H54 (cell line): ENCODE measurements around the gene XKR3.
"Not testable (repeated sequence)": the region's sequence is repeated elsewhere in the genome, so short reads cannot be mapped to it uniquely, and the experiment has no call there.

Source experiments
- DNase-seq: peaks from one replicate; pipeline ENCODE4 v3.0.0; 2011; ENCODE audit warnings: low spot score, mixed read lengths; ENCODE audit not compliant: insufficient read length
- FAIRE-seq: peaks from 3 replicates; lab custom pipeline; 2011; peaks lifted over from hg19 to GRCh38; lab: Jason Lieb, UNC
- POLR2A ChIP-seq: IDR thresholded peaks from 2 replicates; pipeline ENCODE4 v1.6.1; 2011; ENCODE audit warnings: low read depth, mild to moderate bottlenecking, low read length

XKR3 gene

GRCh38 chr22:16793831-16794230 lies 31.4 kb downstream of the XKR3 start:
- DNase-seq: no peak
- TF ChIP-seq POLR2A: no peak
- FAIRE-seq: no peak

- no peak for DNase-seq
- no peak for TF ChIP-seq POLR2A
- FAIRE-seq: no peak
These were observed 35.2 kb downstream of the XKR3 start for GRCh38 chr22:16789860-16790493.

DNA sequence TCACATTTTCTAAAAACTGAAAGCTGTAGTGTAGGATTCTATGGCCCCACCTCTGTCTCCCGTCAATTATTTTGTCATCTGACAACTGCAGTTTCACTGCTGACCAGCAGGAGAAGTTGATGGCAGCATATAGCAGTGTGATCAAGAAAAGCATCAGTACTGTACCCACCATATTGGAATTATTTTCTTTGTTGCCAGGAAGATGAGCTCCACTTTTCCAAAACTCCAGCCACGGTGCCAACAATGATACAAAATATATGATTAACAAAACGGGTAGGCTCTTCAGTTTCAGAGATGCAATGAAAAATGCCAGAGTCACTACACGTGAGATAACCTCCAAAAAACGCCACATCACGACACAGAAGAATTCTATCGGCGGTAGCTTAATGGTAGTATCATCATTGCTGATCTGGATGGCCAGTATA lies 41.3 kb downstream of the XKR3 start:
- DNase-seq (no peak), FAIRE-seq (peak; percentile 50)
- TF ChIP-seq POLR2A: no peak

- no peak for TF ChIP-seq POLR2A
- FAIRE-seq (no peak), DNase-seq (no peak)
These were observed 41.8 kb downstream of the XKR3 start for GRCh38 chr22:16783453-16783852.

DNA sequence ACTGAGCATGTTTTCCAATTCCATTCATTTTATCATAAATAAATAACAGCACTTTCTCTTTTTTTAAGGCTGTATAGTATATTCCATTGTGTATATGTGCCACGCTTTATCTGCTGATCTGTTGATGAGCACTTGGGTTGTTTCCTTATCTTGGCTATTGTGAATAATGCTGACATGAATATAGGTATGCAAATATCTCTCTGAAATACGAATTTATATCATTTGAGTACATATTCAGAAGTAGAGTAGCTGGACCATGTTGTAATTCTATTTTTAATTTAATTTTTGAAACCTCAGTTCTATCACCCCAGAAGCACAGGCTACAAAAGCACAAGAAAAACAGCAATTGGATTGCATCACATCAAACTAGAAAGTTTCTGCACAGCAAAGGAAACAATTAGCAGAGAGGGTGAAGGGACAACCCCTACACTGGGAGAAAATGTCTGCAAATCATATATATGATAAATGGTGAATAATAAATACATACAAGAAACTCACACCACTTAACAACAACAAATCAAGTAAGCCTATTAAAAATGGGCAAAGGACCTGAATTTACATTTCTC lies 43.4 kb downstream of the XKR3 start:
- no peak for TF ChIP-seq POLR2A
- DNase-seq (no peak), FAIRE-seq (no peak)

DNA sequence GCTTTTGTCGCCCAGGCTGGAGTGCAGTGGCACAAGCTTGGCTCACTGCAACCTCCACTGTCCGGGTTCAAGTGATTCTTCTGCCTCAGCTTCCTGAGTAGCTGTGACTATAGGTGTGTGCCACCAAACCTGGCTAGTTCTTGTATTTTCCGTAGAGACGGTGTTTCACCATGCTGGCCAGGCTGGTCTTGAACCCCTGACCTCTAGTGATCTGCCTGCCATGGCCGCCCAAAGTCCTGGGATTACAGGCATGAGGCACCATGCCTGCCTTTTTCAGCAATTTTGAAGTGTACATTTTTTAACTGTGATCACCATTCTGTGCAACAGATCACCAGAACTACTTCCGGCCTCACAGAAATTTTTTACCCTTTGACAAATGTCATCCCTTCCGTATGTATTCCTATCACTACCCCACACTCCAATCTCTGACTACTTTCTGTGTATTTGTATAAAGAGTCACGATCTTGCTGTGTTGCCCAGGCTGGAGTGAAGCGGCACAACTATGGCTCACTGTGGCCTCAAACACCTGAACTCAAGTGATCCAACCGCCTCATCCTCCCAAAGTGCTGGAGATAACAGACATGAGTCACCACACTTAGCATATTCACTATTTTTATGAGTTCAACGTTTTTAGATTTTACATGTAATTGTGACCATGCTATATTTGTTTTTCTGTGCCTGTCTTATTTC lies 44.0 kb downstream of the XKR3 start:
- FAIRE-seq (no peak), DNase-seq (no peak)
- no peak for TF ChIP-seq POLR2A

- FAIRE-seq: no peak
These were observed 47.8 kb downstream of the XKR3 start for GRCh38 chr22:16777284-16777924.

GRCh38 chr22:16776080-16776479 lies 49.1 kb downstream of the XKR3 start:
- DNase-seq (no peak), FAIRE-seq (no peak)
- TF ChIP-seq POLR2A: no peak

More at GRCh38 chr22:16777284-16777924, 47.8 kb downstream of the XKR3 start:
- no peak for DNase-seq
- TF ChIP-seq POLR2A: no peak

DNA sequence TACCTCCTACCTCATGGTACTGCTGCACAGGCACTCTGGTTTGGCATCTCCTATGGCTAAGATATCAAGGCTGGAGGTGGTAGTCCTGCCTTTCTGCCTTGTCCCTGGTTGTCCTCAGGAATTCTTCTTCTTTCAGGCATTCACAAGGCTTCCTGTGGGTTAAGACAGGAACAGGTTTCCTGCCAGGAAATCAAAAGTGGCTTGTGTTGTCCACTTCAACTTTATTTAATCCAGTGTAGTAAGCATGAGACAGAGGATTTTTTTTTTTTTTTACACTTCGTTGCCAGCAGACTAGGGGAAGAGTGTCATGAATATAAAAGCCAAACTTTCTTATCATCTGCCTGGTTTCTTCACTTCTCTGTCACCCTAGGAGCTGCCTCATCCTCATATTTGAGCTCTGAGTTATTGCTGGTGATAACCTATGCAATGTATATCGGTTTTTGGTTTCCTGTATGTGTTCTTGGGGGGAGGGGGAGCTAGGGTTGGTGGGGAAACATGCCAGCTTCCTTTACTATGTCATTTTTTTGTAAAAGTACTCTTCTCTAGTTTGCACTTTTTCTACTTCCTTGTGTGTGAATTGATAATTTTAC lies 50.2 kb downstream of the XKR3 start:
- FAIRE-seq (no peak), DNase-seq (no peak)
- TF ChIP-seq POLR2A: no peak

DNA sequence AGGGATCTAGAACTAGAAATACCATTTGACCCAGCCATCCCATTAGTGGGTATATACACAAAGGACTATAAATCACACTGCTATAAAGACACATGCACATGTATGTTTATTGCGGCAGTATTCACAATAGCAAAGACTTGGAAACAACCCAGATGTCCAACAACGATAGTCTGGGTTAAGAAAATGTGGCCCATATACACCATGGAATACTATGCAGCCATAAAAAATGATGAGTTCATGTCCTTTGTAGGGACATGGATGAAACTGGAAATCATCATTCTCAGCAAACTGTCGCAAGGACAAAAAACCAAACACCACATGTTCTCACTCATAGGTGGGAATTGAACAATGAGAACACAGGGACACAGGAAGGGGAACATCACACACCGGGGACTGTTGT lies 53.6 kb downstream of the XKR3 start:
- DNase-seq, FAIRE-seq: not testable (repeated sequence)

- FAIRE-seq, DNase-seq: not testable (repeated sequence)
These were observed 57.3 kb downstream of the XKR3 start for GRCh38 chr22:16767927-16768326.

DNA sequence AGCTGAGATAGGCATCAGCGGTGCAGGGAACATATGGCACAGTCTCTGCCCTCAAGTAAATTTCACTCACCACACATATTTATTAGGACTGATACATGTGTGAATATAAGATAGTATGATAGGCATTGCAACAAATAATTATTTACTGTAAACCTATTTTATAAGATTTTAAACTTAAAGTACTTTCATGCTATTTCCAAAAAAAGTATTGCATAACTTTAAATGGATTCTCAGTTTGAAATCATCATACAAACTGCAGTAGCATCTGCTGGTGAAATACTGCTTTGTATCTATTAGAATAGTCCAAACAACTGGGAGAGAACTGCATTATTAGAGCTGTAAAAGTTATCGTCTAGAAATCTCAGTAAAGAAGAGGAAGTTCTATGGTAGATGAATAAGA lies 63.0 kb downstream of the XKR3 start:
- not testable (repeated sequence) for FAIRE-seq

GRCh38 chr22:16760416-16760815 lies 64.8 kb downstream of the XKR3 start:
- DNase-seq, FAIRE-seq: not testable (repeated sequence)

More for the DNA sequence above, 63.0 kb downstream of the XKR3 start:
- DNase-seq: not testable (repeated sequence)

DNA sequence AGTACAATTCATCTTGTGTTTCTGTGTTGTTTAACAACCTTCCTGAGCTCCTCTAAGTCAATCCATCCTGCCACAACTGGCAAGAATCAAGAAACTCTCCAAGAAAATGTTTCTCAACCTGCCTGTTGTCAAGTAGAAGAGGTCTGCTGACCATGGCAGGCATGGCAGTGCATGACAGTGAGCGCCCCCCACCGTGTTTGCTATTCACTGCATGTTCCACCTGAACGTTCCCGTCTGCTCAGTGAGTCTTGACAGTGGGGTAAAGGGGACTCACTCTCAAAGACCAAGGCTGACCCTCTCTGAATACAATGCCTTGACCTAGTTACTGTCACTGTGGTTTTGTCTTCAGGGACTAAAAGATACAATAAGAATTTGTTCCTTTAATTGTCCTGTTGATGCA lies 75.9 kb downstream of the XKR3 start:
- DNase-seq, FAIRE-seq: not testable (repeated sequence)

DNA sequence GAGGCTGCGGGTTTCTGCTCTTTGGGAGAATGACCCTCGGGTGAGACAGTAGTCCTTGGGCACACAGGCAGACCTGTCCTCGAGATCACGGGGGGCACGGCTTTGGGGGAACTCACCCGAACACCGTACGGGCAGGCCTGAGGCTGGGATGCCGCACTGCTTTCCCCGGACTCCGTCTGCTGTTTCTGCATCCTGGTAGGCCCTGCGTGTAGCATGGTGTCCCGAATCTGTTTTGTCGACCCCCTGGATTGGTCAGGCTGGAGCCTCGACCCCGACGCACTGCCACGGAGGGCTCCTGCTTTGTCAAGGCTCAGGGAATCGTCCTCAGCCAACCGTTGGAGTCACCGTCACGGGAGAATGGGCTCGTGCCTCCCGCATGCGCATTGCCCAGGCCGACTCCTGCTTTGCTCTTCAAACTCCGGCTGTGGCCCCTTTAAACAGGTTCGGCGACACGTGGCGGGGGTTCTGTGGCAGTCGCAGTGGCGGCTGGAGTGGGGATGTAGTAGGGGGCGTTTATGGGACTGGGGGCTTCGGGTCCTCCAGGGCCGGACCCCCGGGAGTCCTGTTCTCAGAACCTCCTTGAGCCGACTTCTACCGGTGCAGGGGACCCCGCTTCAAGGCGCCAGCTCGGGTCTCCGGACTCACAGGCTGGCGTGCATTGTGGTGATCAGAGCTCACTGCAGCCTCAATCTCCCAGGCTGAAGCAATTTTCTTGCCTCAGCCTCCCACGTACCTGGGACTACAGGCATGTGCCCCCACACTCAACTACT lies 76.9 kb downstream of the XKR3 start:
- not testable (repeated sequence) for FAIRE-seq, DNase-seq

GRCh38 chr22:16747266-16748159 lies 77.7 kb downstream of the XKR3 start:
- not testable (repeated sequence) for FAIRE-seq, DNase-seq

DNA sequence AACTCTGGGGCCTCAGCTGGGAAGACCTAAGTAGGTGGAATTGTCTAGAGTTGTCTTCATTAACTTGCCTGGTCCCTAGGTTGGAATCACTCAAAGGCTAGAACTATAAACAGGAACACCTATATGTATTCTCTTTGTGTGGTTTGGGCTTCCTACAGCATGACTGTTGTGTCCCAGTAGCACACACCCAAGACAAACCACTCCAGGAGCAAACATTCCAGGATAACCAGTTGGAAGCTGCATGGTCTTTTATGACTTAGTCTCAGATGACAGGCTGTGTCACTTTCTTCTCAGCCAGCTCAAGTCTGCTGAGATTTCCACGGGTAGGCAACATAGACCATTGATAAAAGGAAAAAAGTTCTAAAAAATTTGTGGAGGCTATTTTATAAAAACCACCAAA lies 90.9 kb downstream of the XKR3 start:
- FAIRE-seq, DNase-seq: not testable (repeated sequence)
